ENCODE results near the gene KIF27.
"Not testable (repeated sequence)": the region's sequence is repeated elsewhere in the genome, so short reads cannot be mapped to it uniquely, and the experiment has no call there.

- not testable (repeated sequence) for TF ChIP-seq CTCF, POLR2AphosphoS5, EP300 (IDR thresholded peaks at IDR 0.05)
Observed at GRCh38 chr9:83809213-83809612, 112.0 kb downstream of the KIF27 start.

Data from stomach (tissue), 4 donors.